ENCODE results near the gene HOMER2. TPM values are rescaled to one million over a fixed set of nuclear protein-coding genes. Genes with fewer than 3 reads are reported as not detected.

HOMER2 gene
- total and polyA plus RNA-seq, 9 of the 15 experiments (the other 6 are each of a cell fraction or from before 2014, with no cell fraction given): 0.13 to 0.47 (median 0.29) TPM; not detected in 1

GRCh38 chr15:82840166-82840565 lies 112.4 kb downstream of the HOMER2 start:
- intact Hi-C loops (cut with micrococcal nuclease): no loop called here
- BruUV-seq (replicated peaks): no TSS peak
- Histone ChIP-seq H3K27me3 (ENCODE audit: control insufficient read depth in 2 of 2, insufficient read depth in 2 of 2, low read length in 2 of 2) (no peaks in the 10 kb centered on the region), H3K4me2 (ENCODE audit: insufficient read depth, low read length) (no peak overlapping the region), H3K36me3 (ENCODE audit: control insufficient read depth, insufficient read depth, low read length) (peaks cover 16% of the 10 kb centered on the region; the same call in 1 of the 3 replicates), H2AFZ (ENCODE audit: low read depth, low read length) (no peak overlapping the region), H4K20me1 (replicated peaks; ENCODE audit: control insufficient read depth, insufficient read depth, low read length) (no peaks in the 10 kb centered on the region), H3K9ac (ENCODE audit: insufficient read depth in 1 of 2, low read depth in 2 of 2, low read length in 2 of 2) (no peak overlapping the region), H3K79me2 (ENCODE audit: control insufficient read depth, insufficient read depth, low read length) (no peaks in the 10 kb centered on the region), H3K9me1 (ENCODE audit: control insufficient read depth, insufficient read depth, low read length) (no peaks in the 10 kb centered on the region), H3K4me3 (no peak overlapping the region), H3K4me1 (replicated peaks in 1 of 2; ENCODE audit: control insufficient read depth in 2 of 2, insufficient read depth in 2 of 2, low read length in 2 of 2) (no peaks in the 10 kb centered on the region; a peak in 1 of 5 replicates), H3K27ac (ENCODE audit: extremely low read depth, low read depth, low read length) (no peak overlapping the region), H3K9me3 (replicated peaks; ENCODE audit: control insufficient read depth, insufficient read depth, low read depth, low read length) (no peaks in the 10 kb centered on the region; the same call in 1 of the 2 replicates)
- FAIRE-seq (peak; percentile 6), ATAC-seq (no peak), DNase-seq (ENCODE audit: extremely low read depth in 1 of 4, low spot score in 3 of 4) (no peak)
- 68% methylated on average over 4 of the region's 4 CpGs for WGBS (ENCODE audit: insufficient coverage, low coverage, missing lambda C conversion rate)
- POLR2A ChIA-PET: interaction anchor here (1.3 kb wide), 1 partner anchor 9 kb away, joined by 3 read pairs; no protein-coding TSS in a partner anchor
- CTCF ChIA-PET (ENCODE audit: low intra/inter-chr PET ratio): interaction anchor here (1.0 kb wide), 1 partner anchor 161 kb away, joined by 3 read pairs; no protein-coding TSS in a partner anchor
- TF ChIP-seq ZNF124 (CRISPR knock-in tag; IDR thresholded peaks at IDR 0.05) (no peak), TCF3 (CRISPR knock-in tag; IDR thresholded peaks at IDR 0.05) (no peak), ETV1 (tag; conservative IDR thresholded peaks at IDR 0.05; ENCODE audit: low read depth) (no peak)
- in situ Hi-C loops (cut with MboI): no loop called here

- H3K4me1 ChIP-seq (replicated peaks in 1 of 2; ENCODE audit: control insufficient read depth in 2 of 2, insufficient read depth in 2 of 2, low read length in 2 of 2): no peaks in the 10 kb centered on the region
- no peak overlapping the region for H3K4me3 ChIP-seq
- DNase-seq (ENCODE audit: extremely low read depth in 1 of 4, low spot score in 3 of 4) (no peak), ATAC-seq (no peak), FAIRE-seq (no peak)
- ChIA-PET POLR2A (interaction anchor here (3.4 kb wide), 1 partner anchor 9 kb away, joined by 14 read pairs; no protein-coding TSS in a partner anchor), CTCF (ENCODE audit: low intra/inter-chr PET ratio) (no interaction called here)
- no peaks in the 10 kb centered on the region; the same call in 1 of the 2 replicates for H3K9me3 ChIP-seq (replicated peaks; ENCODE audit: control insufficient read depth, insufficient read depth, low read depth, low read length)
- in situ Hi-C loops (cut with MboI) (no loop called here), intact Hi-C loops (cut with micrococcal nuclease) (no loop called here)
- no peaks in the 10 kb centered on the region for H3K27me3 ChIP-seq (ENCODE audit: control insufficient read depth in 2 of 2, insufficient read depth in 2 of 2, low read length in 2 of 2)
- BruUV-seq (replicated peaks): no TSS peak
- H3K4me2 ChIP-seq (ENCODE audit: insufficient read depth, low read length): no peak overlapping the region
- peaks cover 19% of the 10 kb centered on the region; the same call in 2 of the 3 replicates for H3K36me3 ChIP-seq (ENCODE audit: control insufficient read depth, insufficient read depth, low read length)
- H3K27ac ChIP-seq (ENCODE audit: extremely low read depth, low read depth, low read length): no peak overlapping the region
- H3K79me2 ChIP-seq (ENCODE audit: control insufficient read depth, insufficient read depth, low read length): no peaks in the 10 kb centered on the region
- no peak overlapping the region for H3K9ac ChIP-seq (ENCODE audit: insufficient read depth in 1 of 2, low read depth in 2 of 2, low read length in 2 of 2)
- no peak overlapping the region for H2AFZ ChIP-seq (ENCODE audit: low read depth, low read length)
- no peaks in the 10 kb centered on the region for H4K20me1 ChIP-seq (replicated peaks; ENCODE audit: control insufficient read depth, insufficient read depth, low read length)
- H3K9me1 ChIP-seq (ENCODE audit: control insufficient read depth, insufficient read depth, low read length): no peaks in the 10 kb centered on the region
- TF ChIP-seq ATF4 (CRISPR knock-in tag; IDR thresholded peaks at IDR 0.05) (no peak), ZNF695 (CRISPR knock-in tag; IDR thresholded peaks at IDR 0.05) (no peak), ZNF239 (CRISPR knock-in tag; IDR thresholded peaks at IDR 0.05) (no peak), ETS2 (tag; IDR thresholded peaks at IDR 0.05; ENCODE audit: borderline replicate concordance, poor library complexity, severe bottlenecking) (no peak), THRAP3 (IDR thresholded peaks at IDR 0.05; ENCODE audit: borderline replicate concordance) (no peak), PHF21A (IDR thresholded peaks at IDR 0.05; ENCODE audit: borderline replicate concordance, low read depth) (no peak), ZNF507 (tag; conservative IDR thresholded peaks at IDR 0.05) (no peak), ILK (tag; IDR thresholded peaks at IDR 0.05; ENCODE audit: borderline replicate concordance, low read depth) (no peak), EWSR1 (IDR thresholded peaks at IDR 0.05; ENCODE audit: borderline replicate concordance, low read depth, partially characterized antibody) (no peak), MEF2A (IDR thresholded peaks at IDR 0.05; ENCODE audit: control insufficient read depth, low read depth, low read length) (no peak), ARNT (IDR thresholded peaks at IDR 0.05) (no peak), ZNF785 (CRISPR knock-in tag; IDR thresholded peaks at IDR 0.05) (no peak), KDM1A (IDR thresholded peaks at IDR 0.05) (no peak), GTF2F1 (IDR thresholded peaks at IDR 0.05; ENCODE audit: low read depth, low read length) (no peak), POLR2G (IDR thresholded peaks at IDR 0.05; ENCODE audit: low read depth, low read length) (no peak), ZNF830 (CRISPR knock-in tag; IDR thresholded peaks at IDR 0.05) (no peak)
Observed at GRCh38 chr15:82839136-82839535, 113.4 kb downstream of the HOMER2 start.

Data from K562 (cell line).